DMS79 (cell line): ENCODE results near the gene BCL2L12.

Experiments
- DNase-seq: peaks from one replicate; lab custom pipeline; 2025; lab: John Stamatoyannopoulos, UW

The BCL2L12 gene

GRCh38 chr19:49642492-49643035 lies 23.2 kb upstream of the BCL2L12 start:
- DNase-seq, result no peak

GRCh38 chr19:49643466-49643865 lies 22.3 kb upstream of the BCL2L12 start:
- no peak for DNase-seq

GRCh38 chr19:49645592-49645991 lies 20.1 kb upstream of the BCL2L12 start:
- DNase-seq, result no peak

- DNase-seq, result no peak
These were observed 19.7 kb upstream of the BCL2L12 start for GRCh38 chr19:49645995-49646394.

GRCh38 chr19:49646586-49646985 lies 19.1 kb upstream of the BCL2L12 start:
- no peak for DNase-seq

GRCh38 chr19:49651029-49651819 lies 14.5 kb upstream of the BCL2L12 start:
- no peak for DNase-seq

GRCh38 chr19:49651820-49652550 lies 13.7 kb upstream of the BCL2L12 start:
- DNase-seq, result no peak

- no peak for DNase-seq
These were observed 12.9 kb upstream of the BCL2L12 start for GRCh38 chr19:49652551-49653465.

- DNase-seq, result no peak
These were observed 12.3 kb upstream of the BCL2L12 start for GRCh38 chr19:49653466-49653806.

GRCh38 chr19:49654581-49654980 lies 11.2 kb upstream of the BCL2L12 start:
- no peak for DNase-seq

GRCh38 chr19:49655570-49656455 lies 9.9 kb upstream of the BCL2L12 start:
- DNase-seq, result no peak

GRCh38 chr19:49656456-49657109 lies 9.2 kb upstream of the BCL2L12 start:
- no peak for DNase-seq

GRCh38 chr19:49657493-49658138 lies 8.1 kb upstream of the BCL2L12 start:
- DNase-seq, result no peak

GRCh38 chr19:49658139-49658517 lies 7.6 kb upstream of the BCL2L12 start:
- no peak for DNase-seq

GRCh38 chr19:49658566-49659442 lies 6.9 kb upstream of the BCL2L12 start:
- no peak for DNase-seq

- no peak for DNase-seq
These were observed 5.3 kb upstream of the BCL2L12 start for GRCh38 chr19:49660338-49660961.

GRCh38 chr19:49662011-49662410 lies 3.7 kb upstream of the BCL2L12 start:
- no peak for DNase-seq

- no peak for DNase-seq
These were observed 2.5 kb upstream of the BCL2L12 start for GRCh38 chr19:49663224-49663623.
